GM23338 (cell line): ENCODE data around the gene CACNG1. TPM values are rescaled to one million over a fixed set of nuclear protein-coding genes. Genes with fewer than 3 reads are reported as not detected.

Experiments
- ATAC-seq: fragments of 200-7000 bp; cut with Tn5 transposase; 3 replicates; pipeline ENCODE4 v1.9.1; 2020
- DNase-seq: peaks from one replicate; pipeline ENCODE4 v3.0.0-alpha.2; 2015; ENCODE audit warnings: low spot score
- H2AFZ ChIP-seq: fragments of 200-600 bp; sonication (generic); 2 replicates; pipeline ENCODE4 v1.8.0; 2016; ENCODE audit warnings: antibody characterized with exemption, mild to moderate bottlenecking, moderate library complexity
- H3F3A ChIP-seq: fragments of 200-600 bp; sonication (generic); replicated peaks from 2 replicates; pipeline ENCODE4 v1.8.0; 2017; ENCODE audit warnings: antibody characterized with exemption, mixed run types, low read depth
- H3K27ac ChIP-seq: fragments of 200-600 bp; sonication (generic); 2 replicates; pipeline ENCODE4 v1.6.1; 2016; ENCODE audit warnings: low read depth
- H3K27me3 ChIP-seq: fragments of 200-600 bp; sonication (generic); 2 replicates; pipeline ENCODE4 v1.8.0; 2016; ENCODE audit warnings: mild to moderate bottlenecking, mixed run types, moderate library complexity; ENCODE audit not compliant: insufficient read depth
- H3K36me3 ChIP-seq: fragments of 200-600 bp; sonication (generic); 2 replicates; pipeline ENCODE4 v1.8.0; 2016; ENCODE audit warnings: mild to moderate bottlenecking; ENCODE audit not compliant: insufficient read depth
- H3K4me1 ChIP-seq: fragments of 200-600 bp; sonication (generic); 2 replicates; pipeline ENCODE4 v1.8.0; 2016; ENCODE audit warnings: mild to moderate bottlenecking, moderate library complexity; ENCODE audit not compliant: insufficient read depth
- H3K4me2 ChIP-seq: fragments of 200-600 bp; sonication (generic); 2 replicates; pipeline ENCODE4 v1.7.1; 2017; ENCODE audit warnings: mixed run types
- H3K4me3 ChIP-seq: fragments of 200-600 bp; sonication (generic); 2 replicates; pipeline ENCODE4 v1.6.1; 2016; ENCODE audit warnings: mixed run types
- H3K79me2 ChIP-seq: fragments of 200-600 bp; sonication (generic); replicated peaks from 2 replicates; pipeline ENCODE4 v1.8.0; 2017; ENCODE audit warnings: mild to moderate bottlenecking; ENCODE audit not compliant: insufficient read depth
- H3K9me2 ChIP-seq: fragments of 200-600 bp; sonication (generic); 2 replicates; pipeline ENCODE4 v1.8.0; 2017; ENCODE audit not compliant: insufficient read depth
- H4K20me1 ChIP-seq: fragments of 200-600 bp; sonication (generic); replicated peaks from 2 replicates; pipeline ENCODE4 v1.8.0; 2017; ENCODE audit warnings: mild to moderate bottlenecking; ENCODE audit not compliant: insufficient read depth
- H3K27ac Mint-ChIP-seq: 2 replicates; pipeline ENCODE4 v1.8.0; 2020; ENCODE audit warnings: inconsistent platforms, mild to moderate bottlenecking, moderate library complexity, mixed read lengths
- H3K27me3 Mint-ChIP-seq: 3 replicates; pipeline ENCODE4 v1.8.0; 2022; ENCODE audit warnings: low read depth, mild to moderate bottlenecking, moderate library complexity, mixed read lengths, inconsistent platforms; ENCODE audit not compliant: insufficient read depth, poor library complexity
- H3K36me3 Mint-ChIP-seq: 3 replicates; pipeline ENCODE4 v1.8.0; 2021; ENCODE audit warnings: low read depth, mild to moderate bottlenecking, inconsistent platforms, moderate library complexity, mixed read lengths
- H3K4me1 Mint-ChIP-seq: 3 replicates; pipeline ENCODE4 v1.8.0; 2020; ENCODE audit warnings: mild to moderate bottlenecking, inconsistent platforms, mixed read lengths
- H3K4me3 Mint-ChIP-seq: 3 replicates; pipeline ENCODE4 v1.8.0; 2021; ENCODE audit warnings: moderate library complexity, mild to moderate bottlenecking, inconsistent platforms, mixed read lengths
- H3K9me3 Mint-ChIP-seq: 3 replicates; pipeline ENCODE4 v1.8.0; 2020; ENCODE audit warnings: moderate library complexity, mild to moderate bottlenecking, inconsistent platforms, mixed read lengths
- CREB1 ChIP-seq: fragments of 250-450 bp; sonication (Bioruptor Pico); IDR thresholded peaks from 2 replicates; pipeline ENCODE4 v1.5.0; 2020; ENCODE audit warnings: low read depth, mild to moderate bottlenecking, moderate library complexity
- CTCF ChIP-seq, 2 experiments: fragments of 200-600 bp in 1 of 2; sonication (generic) in 1 of 2; conservative IDR thresholded peaks; 2 replicates each; pipeline versions ENCODE4 v1.5.1 to v1.6.1; 2016 to 2017; ENCODE audit warnings: antibody characterized with exemption in 2 of 2, low read depth in 2 of 2, mild to moderate bottlenecking in 2 of 2, moderate library complexity in 1 of 2
- EZH2phosphoT487 ChIP-seq: fragments of 200-600 bp; sonication (generic); IDR thresholded peaks from one replicate; pipeline ENCODE4 v1.8.1; 2018; ENCODE audit warnings: antibody characterized with exemption; ENCODE audit not compliant: unreplicated experiment
- JUNB ChIP-seq: IDR thresholded peaks from one replicate; pipeline ENCODE4 v1.6.1; 2016; ENCODE audit warnings: antibody characterized with exemption; ENCODE audit not compliant: unreplicated experiment
- NANOG ChIP-seq: IDR thresholded peaks from 2 replicates; pipeline ENCODE4 v1.6.1; 2016; ENCODE audit warnings: antibody characterized with exemption, borderline replicate concordance
- STAT1 ChIP-seq: IDR thresholded peaks from one replicate; pipeline ENCODE4 v1.6.1; 2016; ENCODE audit warnings: antibody characterized with exemption; ENCODE audit not compliant: unreplicated experiment
- ZNF114 ChIP-seq: fragments of 250-450 bp; sonication (Bioruptor Pico); IDR thresholded peaks from 2 replicates; pipeline ENCODE4 v1.5.0; 2020; ENCODE audit warnings: mild to moderate bottlenecking, moderate library complexity
- ZNF331 ChIP-seq: fragments of 250-450 bp; sonication (Bioruptor Pico); IDR thresholded peaks from 2 replicates; pipeline ENCODE4 v1.5.0; 2020; ENCODE audit warnings: low read depth, mild to moderate bottlenecking, moderate library complexity
- ZNF462 ChIP-seq: fragments of 250-450 bp; sonication (Bioruptor Pico); IDR thresholded peaks from 2 replicates; pipeline ENCODE4 v1.5.0; 2020; ENCODE audit warnings: mild to moderate bottlenecking, moderate library complexity
- polyA plus RNA-seq: library from polyadenylated mRNA; unstranded; fragments of >200 nt; fragmentation: Nextera tagmentation; extraction: Ambion mirVana; gene quantifications from 2 replicates; pipeline ENCODE4 v1.2.1, GENCODE V29; 2016
- total RNA-seq: library from RNA; depleted of rRNA; stranded (reverse); fragments of >200 nt; shearing (Covaris generic); gene quantifications from 2 replicates; pipeline ENCODE4 v1.2.3, GENCODE V29; 2014

CACNG1 gene
- total and polyA plus RNA-seq, 2 experiments from 2014 or later, result not detected

DNA sequence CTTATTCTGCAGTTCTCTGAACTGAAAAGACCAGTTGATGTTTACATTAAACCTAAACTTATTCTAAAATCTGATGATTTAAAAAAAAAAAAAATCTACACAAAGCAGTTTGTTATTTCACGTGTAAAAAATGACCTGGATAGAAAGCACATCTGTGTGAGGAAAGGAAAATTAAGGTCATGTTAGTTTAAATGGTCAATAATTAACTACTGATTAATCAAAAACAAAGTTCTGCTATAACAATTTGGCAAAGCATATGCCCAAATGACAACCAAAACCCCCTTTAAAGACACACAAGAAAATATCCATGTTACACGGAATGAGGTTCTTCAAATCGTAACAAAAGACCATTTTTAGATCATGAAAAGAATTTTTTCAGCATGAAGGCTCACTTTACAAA lies 30.4 kb downstream of the CACNG1 start (continued):
- no peak for TF ChIP-seq STAT1

- Histone ChIP-seq H3F3A (no peaks in the 10 kb centered on the region), H4K20me1 (no peaks in the 10 kb centered on the region), H3K79me2 (no peaks in the 10 kb centered on the region), H3K4me3 (no peak overlapping the region), H2AFZ (no peak overlapping the region), H3K27ac (no peak overlapping the region), H3K4me1 (no peaks in the 10 kb centered on the region), H3K9me2 (no peaks in the 10 kb centered on the region), H3K36me3 (no peaks in the 10 kb centered on the region), H3K4me2 (no peak overlapping the region), H3K27me3 (no peaks in the 10 kb centered on the region)
- no peak for ATAC-seq
- Mint-ChIP-seq H3K36me3 (no peaks in the 10 kb centered on the region; the same call in 2 of the 3 replicates), H3K4me3 (no peak overlapping the region), H3K9me3 (no peaks in the 10 kb centered on the region), H3K27ac (no peak overlapping the region), H3K4me1 (no peaks in the 10 kb centered on the region), H3K27me3 (peaks cover 2% of the 10 kb centered on the region)
- no peak for DNase-seq
- no peak for TF ChIP-seq ZNF331 (CRISPR knock-in tag)
- TF ChIP-seq CREB1 (CRISPR knock-in tag), result no peak
- TF ChIP-seq STAT1, result no peak
- TF ChIP-seq ZNF462 (CRISPR knock-in tag), result no peak
Observed at GRCh38 chr17:67076290-67076689, 31.9 kb downstream of the CACNG1 start.

GRCh38 chr17:67078292-67078691 lies 33.9 kb downstream of the CACNG1 start:
- H3K27me3 Mint-ChIP-seq, result no peaks in the 10 kb centered on the region
- TF ChIP-seq EZH2phosphoT487, result no peak
- TF ChIP-seq NANOG, result no peak
- no peak for TF ChIP-seq ZNF114 (CRISPR knock-in tag)
- no peak for TF ChIP-seq JUNB
- TF ChIP-seq CTCF (conservative IDR thresholded peaks at IDR 0.05; ENCODE audit: low read depth in 2 of 2), result no peak
- TF ChIP-seq CREB1 (CRISPR knock-in tag), result no peak
- TF ChIP-seq STAT1, result no peak

More at GRCh38 chr17:67078292-67078691, 33.9 kb downstream of the CACNG1 start:
- no peaks in the 10 kb centered on the region; the same call in 2 of the 3 replicates for H3K36me3 Mint-ChIP-seq
- no peaks in the 10 kb centered on the region for H3F3A ChIP-seq
- H3K27ac ChIP-seq, result no peak overlapping the region
- H3K9me2 ChIP-seq, result no peaks in the 10 kb centered on the region
- H3K4me1 ChIP-seq, result no peaks in the 10 kb centered on the region
- no peak for DNase-seq
- H3K4me1 Mint-ChIP-seq, result no peaks in the 10 kb centered on the region
- H3K27me3 ChIP-seq, result no peaks in the 10 kb centered on the region
- H3K4me3 Mint-ChIP-seq, result no peak overlapping the region
- H3K9me3 Mint-ChIP-seq, result no peaks in the 10 kb centered on the region
- no peaks in the 10 kb centered on the region for H3K79me2 ChIP-seq
- no peak overlapping the region for H3K27ac Mint-ChIP-seq
- no peaks in the 10 kb centered on the region for H4K20me1 ChIP-seq
- H3K36me3 ChIP-seq, result no peaks in the 10 kb centered on the region
- ATAC-seq, result no peak
- H3K4me3 ChIP-seq, result no peak overlapping the region
- no peak overlapping the region for H3K4me2 ChIP-seq
- no peak overlapping the region for H2AFZ ChIP-seq
